Panc1 (cell line): ENCODE measurements around the gene CBX7. TPM values are rescaled to one million over a fixed set of nuclear protein-coding genes. Genes with fewer than 3 reads are reported as not detected.

Experiments used
- ATAC-seq: fragments of 200-7000 bp; cut with Tn5 transposase; 2 replicates; pipeline ENCODE4 v1.9.1; 2020; ENCODE audit warnings: mild to moderate bottlenecking, moderate library complexity
- BruUV-seq: library from RNA; stranded (reverse); fragments of 400-500 nt; replicated peaks from 2 replicates; lab custom pipeline; 2021; lab: Mats Ljungman, UMichigan
- CTCF ChIA-PET: fragments of 300-600 bp; sonication (Branson Sonifier 250); formaldehyde crosslinking; loops from one replicate; lab custom pipeline; 2022; ENCODE audit warnings: antibody characterized with exemption; lab: Charles Lee
- POLR2A ChIA-PET: fragments of 300-600 bp; sonication (Branson Sonifier 250); formaldehyde crosslinking; loops from one replicate; lab custom pipeline; 2022; ENCODE audit warnings: antibody characterized with exemption; lab: Charles Lee
- DNase-seq: peaks from one replicate; pipeline ENCODE4 v3.0.0-alpha.2; 2010; ENCODE audit warnings: low read depth, low spot score
- H3K27ac ChIP-seq: 2 replicates; pipeline ENCODE4 v1.5.1; 2011; ENCODE audit warnings: mild to moderate bottlenecking, low read length, inconsistent platforms
- H3K27me3 ChIP-seq: fragments of 200-500 bp; sonication (Bioruptor generic); 2 replicates; pipeline ENCODE4 v1.6.0; 2014; ENCODE audit warnings: low read length, inconsistent platforms; ENCODE audit not compliant: control insufficient read depth, insufficient read depth
- H3K36me3 ChIP-seq: fragments of 200-500 bp; sonication (Bioruptor generic); 2 replicates; pipeline ENCODE4 v1.5.1; 2014; ENCODE audit warnings: inconsistent platforms, mild to moderate bottlenecking, low read length, moderate library complexity; ENCODE audit not compliant: control insufficient read depth, insufficient read depth
- H3K4me1 ChIP-seq: 2 replicates; pipeline ENCODE4 v1.5.1; 2011; ENCODE audit warnings: inconsistent platforms, mild to moderate bottlenecking, low read length, moderate library complexity; ENCODE audit not compliant: control insufficient read depth, insufficient read depth
- H3K4me3 ChIP-seq, 2 experiments: 2 replicates each; pipeline ENCODE4 v1.5.1; 2011 to 2012; ENCODE audit warnings: low read depth in 2 of 2, low read length in 2 of 2, mild to moderate bottlenecking in 2 of 2, inconsistent platforms in 1 of 2, moderate library complexity in 1 of 2
- H3K9me3 ChIP-seq: fragments of 200-500 bp; sonication (Bioruptor generic); 2 replicates; pipeline ENCODE4 v1.5.1; 2014; ENCODE audit warnings: low read depth, mild to moderate bottlenecking, inconsistent platforms, low read length, moderate library complexity; ENCODE audit not compliant: control insufficient read depth, insufficient read depth
- POLR2AphosphoS5 ChIP-seq: IDR thresholded peaks from 2 replicates; pipeline ENCODE4 v1.6.1; 2012; ENCODE audit warnings: mild to moderate bottlenecking, low read depth, low read length, moderate library complexity
- REST ChIP-seq, 2 experiments: IDR thresholded peaks; 2 replicates each; pipeline ENCODE4 v1.6.1; 2011 to 2012; ENCODE audit warnings: low read depth in 2 of 2, control low read depth in 1 of 2, low read length in 1 of 2, mild to moderate bottlenecking in 1 of 2, moderate library complexity in 1 of 2; ENCODE audit not compliant: insufficient read depth in 1 of 2
- SIN3A ChIP-seq: IDR thresholded peaks from 2 replicates; pipeline ENCODE4 v1.6.1; 2012; ENCODE audit warnings: low read depth, mild to moderate bottlenecking, low read length, moderate library complexity, borderline replicate concordance; ENCODE audit not compliant: insufficient read depth
- TCF7L2 ChIP-seq: IDR thresholded peaks from 2 replicates; pipeline ENCODE4 v1.6.1; 2011; ENCODE audit warnings: mild to moderate bottlenecking, low read depth, low read length, inconsistent platforms
- in situ Hi-C: cut with HindIII; loops from 2 replicates; pipeline ENCODE4 v1.10.0; 2016; ENCODE audit warnings: low sequenced_read_pairs, low pct_unique_long_range_greater_than_20kb
- intact Hi-C: fragments of 100-400 bp; cut with micrococcal nuclease; formaldehyde crosslinking; loops from one replicate; pipeline ENCODE4 v1.10.0; 2022; ENCODE audit not compliant: unreplicated experiment
- total RNA-seq: library from RNA; stranded (reverse); gene quantifications from one replicate; pipeline ENCODE4 v1.2.1, GENCODE V29; 2021; ENCODE audit not compliant: unreplicated experiment
- TF ChIP-seq, protein P1 (sequence below): fragments of 450-650 bp; IDR thresholded peaks from 2 replicates; pipeline ENCODE4 v1.5.1; 2017; ENCODE audit warnings: mild to moderate bottlenecking

Gene CBX7
- total RNA-seq, 1 experiment from 2014 or later = 14.5 TPM

GRCh38 chr22:39108487-39108886 is 44.0 kb downstream of the CBX7 start:
- Histone ChIP-seq H3K9me3 (no peaks in the 10 kb centered on the region), H3K4me1 (no peaks in the 10 kb centered on the region), H3K36me3 (no peaks in the 10 kb centered on the region), H3K4me3 (no peak overlapping the region), H3K27ac (no peak overlapping the region), H3K27me3 (no peaks in the 10 kb centered on the region)
- TF ChIP-seq TCF7L2 (no peak), REST (IDR thresholded peaks at IDR 0.05; ENCODE audit: insufficient read depth in 1 of 2, low read depth in 2 of 2, low read length in 1 of 2) (no peak), SIN3A (no peak), POLR2AphosphoS5 (no peak)
- TF ChIP-seq, protein P1, sequence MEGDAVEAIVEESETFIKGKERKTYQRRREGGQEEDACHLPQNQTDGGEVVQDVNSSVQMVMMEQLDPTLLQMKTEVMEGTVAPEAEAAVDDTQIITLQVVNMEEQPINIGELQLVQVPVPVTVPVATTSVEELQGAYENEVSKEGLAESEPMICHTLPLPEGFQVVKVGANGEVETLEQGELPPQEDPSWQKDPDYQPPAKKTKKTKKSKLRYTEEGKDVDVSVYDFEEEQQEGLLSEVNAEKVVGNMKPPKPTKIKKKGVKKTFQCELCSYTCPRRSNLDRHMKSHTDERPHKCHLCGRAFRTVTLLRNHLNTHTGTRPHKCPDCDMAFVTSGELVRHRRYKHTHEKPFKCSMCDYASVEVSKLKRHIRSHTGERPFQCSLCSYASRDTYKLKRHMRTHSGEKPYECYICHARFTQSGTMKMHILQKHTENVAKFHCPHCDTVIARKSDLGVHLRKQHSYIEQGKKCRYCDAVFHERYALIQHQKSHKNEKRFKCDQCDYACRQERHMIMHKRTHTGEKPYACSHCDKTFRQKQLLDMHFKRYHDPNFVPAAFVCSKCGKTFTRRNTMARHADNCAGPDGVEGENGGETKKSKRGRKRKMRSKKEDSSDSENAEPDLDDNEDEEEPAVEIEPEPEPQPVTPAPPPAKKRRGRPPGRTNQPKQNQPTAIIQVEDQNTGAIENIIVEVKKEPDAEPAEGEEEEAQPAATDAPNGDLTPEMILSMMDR = no peak
- DNase-seq (no peak), ATAC-seq (no peak)
- POLR2A ChIA-PET = no interaction called here
- intact Hi-C loops = no loop called here
- no TSS peak for BruUV-seq
- CTCF ChIA-PET = no interaction called here
- in situ Hi-C loops = no loop called here

DNA sequence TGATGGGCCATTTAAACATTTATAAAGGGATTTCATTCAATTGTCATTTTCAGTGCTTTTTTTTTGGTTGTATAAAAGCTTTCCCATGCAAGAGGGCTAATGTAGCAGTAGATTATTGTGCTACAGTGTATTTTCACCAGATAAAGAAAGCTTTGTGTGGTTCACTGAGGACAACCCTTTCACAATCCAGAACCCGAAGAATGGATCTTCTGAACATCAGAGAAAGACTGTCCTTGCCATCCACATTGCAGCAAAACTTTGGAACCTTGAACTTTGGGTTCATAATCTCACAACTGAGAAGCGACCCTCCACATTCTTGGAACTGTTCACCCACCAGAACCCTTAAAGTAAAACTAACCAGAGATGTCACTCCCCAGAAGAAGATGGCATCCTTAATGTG is 46.2 kb downstream of the CBX7 start:
- Histone ChIP-seq H3K9me3 (no peaks in the 10 kb centered on the region), H3K4me3 (no peak overlapping the region), H3K27me3 (no peaks in the 10 kb centered on the region), H3K27ac (no peak overlapping the region), H3K36me3 (no peaks in the 10 kb centered on the region), H3K4me1 (no peaks in the 10 kb centered on the region)
- POLR2A ChIA-PET = no interaction called here
- no TSS peak for BruUV-seq
- TF ChIP-seq REST (IDR thresholded peaks at IDR 0.05; ENCODE audit: insufficient read depth in 1 of 2, low read depth in 2 of 2, low read length in 1 of 2) (no peak), POLR2AphosphoS5 (no peak), TCF7L2 (no peak), SIN3A (no peak)
- TF ChIP-seq, protein P1 = no peak
- intact Hi-C loops = no loop called here
- DNase-seq = no peak
- in situ Hi-C loops = no loop called here
- no peak for ATAC-seq
- CTCF ChIA-PET = no interaction called here
